ENCODE results near the gene U2AF2. TPM values are rescaled to one million over a fixed set of nuclear protein-coding genes. Genes with fewer than 3 reads are reported as not detected.

Gene U2AF2
- total and polyA plus RNA-seq, 2 of the 4 experiments (the other 2 are of a cell fraction), result 120 to 260 TPM

GRCh38 chr19:55677572-55678028 is 22.8 kb downstream of the U2AF2 start:
- Histone ChIP-seq H3K79me1 (ENCODE audit: low read depth in 1 of 2, low read length in 2 of 2) (peaks cover 15 to 68% of the 10 kb centered on the region in 2 experiments), H4K8ac (ENCODE audit: low read depth in 2 of 2, low read length in 2 of 2) (no peak overlapping the region), H4K20me1 (ENCODE audit: insufficient read depth, low read length) (peaks cover 64% of the 10 kb centered on the region), H2BK5ac (ENCODE audit: low read depth, low read length, poor library complexity, severe bottlenecking) (no peak overlapping the region), H3K36me3 (ENCODE audit: control insufficient read depth, insufficient read depth, low read length) (peaks cover 41% of the 10 kb centered on the region), H3K23ac (ENCODE audit: low read depth, low read length) (no peak overlapping the region), H4K91ac (ENCODE audit: insufficient read depth, low read depth, low read length) (no peak overlapping the region), H2AK9ac (replicated peaks; ENCODE audit: low read depth, low read length, poor library complexity) (no peak overlapping the region), H2BK15ac (ENCODE audit: low read depth, low read length) (no peak overlapping the region), H3K4ac (ENCODE audit: low read depth, low read length) (no peak overlapping the region), H3K9me3 (ENCODE audit: control insufficient read depth, insufficient read depth, low read length) (no peaks in the 10 kb centered on the region), H2AK5ac (ENCODE audit: low read depth, low read length) (no peak overlapping the region), H3K14ac (replicated peaks; ENCODE audit: low read depth, low read length) (no peak overlapping the region), H3K18ac (ENCODE audit: low read depth, low read length) (no peak overlapping the region), H3K4me2 (ENCODE audit: low read depth, low read length) (no peak overlapping the region), H3K4me3 (ENCODE audit: insufficient read depth, low read depth, low read length) (no peak overlapping the region), H3K27me3 (ENCODE audit: control insufficient read depth, insufficient read depth, low read length) (no peaks in the 10 kb centered on the region), H3K9me1 (ENCODE audit: insufficient read depth, low read length) (peaks cover 7% of the 10 kb centered on the region; the same call in 1 of the 2 replicates), H3K56ac (ENCODE audit: extremely low read depth, insufficient read depth, low read length) (no peak overlapping the region), H2BK20ac (ENCODE audit: low read depth, low read length) (no peak overlapping the region), H2AFZ (replicated peaks; ENCODE audit: low read length, poor library complexity) (no peak overlapping the region), H3K9ac (ENCODE audit: low read depth, low read length) (no peak overlapping the region), H3K27ac (ENCODE audit: insufficient read depth, low read length) (no peak overlapping the region; the same call in 1 of the 2 replicates), H3K4me1 (ENCODE audit: control insufficient read depth, insufficient read depth, low read length) (peaks cover 10% of the 10 kb centered on the region), H4K5ac (ENCODE audit: low read depth, low read length) (no peak overlapping the region), H2BK120ac (ENCODE audit: low read depth, low read length) (no peak overlapping the region)
- POLR2A ChIA-PET (ENCODE audit: unreplicated experiment), result interaction anchor here (0.6 kb wide), 1 partner anchor 32 kb away, joined by 3 read pairs; no protein-coding TSS in a partner anchor
- no TSS peak for BruUV-seq (replicated peaks)
- CTCF ChIA-PET, result no interaction called here
- dilution Hi-C loops (cut with HindIII; ENCODE audit: low sequenced_read_pairs, unreplicated experiment), result no loop called here
- WGBS, 2 experiments (ENCODE audit: extremely low coverage in 2 of 2, insufficient read length in 1 of 2), result 88% methylated on average over 1 of the region's 6 CpGs; no CpG with 5 or more reads in 1 of the 2 experiments
- DNase-seq, result no peak
- ATAC-seq (ENCODE audit: low read depth), result no peak
- intact Hi-C loops (cut with micrococcal nuclease), result no loop called here
- TF ChIP-seq MAZ (IDR thresholded peaks at IDR 0.05; ENCODE audit: borderline replicate concordance, low read depth, low read length) (no peak), RCOR1 (IDR thresholded peaks at IDR 0.05; ENCODE audit: insufficient replicate concordance, low read length) (no peak), NFE2L2 (IDR thresholded peaks at IDR 0.05; ENCODE audit: low read depth, low read length) (no peak), POLR2A (IDR thresholded peaks at IDR 0.05; ENCODE audit: low read depth, low read length) (no peak), RAD21 (IDR thresholded peaks at IDR 0.05; ENCODE audit: low read length) (no peak), RFX5 (IDR thresholded peaks at IDR 0.05; ENCODE audit: low read depth, low read length) (no peak), SMC3 (IDR thresholded peaks at IDR 0.05; ENCODE audit: low read depth, low read length) (no peak), ELK1 (IDR thresholded peaks at IDR 0.05; ENCODE audit: borderline replicate concordance, low read depth, low read length) (no peak), MAFK (IDR thresholded peaks at IDR 0.05; ENCODE audit: low read depth, low read length) (no peak), MXI1 (IDR thresholded peaks at IDR 0.05; ENCODE audit: borderline replicate concordance, low read depth, low read length) (no peak), FOS (IDR thresholded peaks at IDR 0.05; ENCODE audit: low read depth, low read length) (no peak), CHD1 (IDR thresholded peaks at IDR 0.05; ENCODE audit: low read depth, low read length) (no peak)
- TF ChIP-seq, protein P1, sequence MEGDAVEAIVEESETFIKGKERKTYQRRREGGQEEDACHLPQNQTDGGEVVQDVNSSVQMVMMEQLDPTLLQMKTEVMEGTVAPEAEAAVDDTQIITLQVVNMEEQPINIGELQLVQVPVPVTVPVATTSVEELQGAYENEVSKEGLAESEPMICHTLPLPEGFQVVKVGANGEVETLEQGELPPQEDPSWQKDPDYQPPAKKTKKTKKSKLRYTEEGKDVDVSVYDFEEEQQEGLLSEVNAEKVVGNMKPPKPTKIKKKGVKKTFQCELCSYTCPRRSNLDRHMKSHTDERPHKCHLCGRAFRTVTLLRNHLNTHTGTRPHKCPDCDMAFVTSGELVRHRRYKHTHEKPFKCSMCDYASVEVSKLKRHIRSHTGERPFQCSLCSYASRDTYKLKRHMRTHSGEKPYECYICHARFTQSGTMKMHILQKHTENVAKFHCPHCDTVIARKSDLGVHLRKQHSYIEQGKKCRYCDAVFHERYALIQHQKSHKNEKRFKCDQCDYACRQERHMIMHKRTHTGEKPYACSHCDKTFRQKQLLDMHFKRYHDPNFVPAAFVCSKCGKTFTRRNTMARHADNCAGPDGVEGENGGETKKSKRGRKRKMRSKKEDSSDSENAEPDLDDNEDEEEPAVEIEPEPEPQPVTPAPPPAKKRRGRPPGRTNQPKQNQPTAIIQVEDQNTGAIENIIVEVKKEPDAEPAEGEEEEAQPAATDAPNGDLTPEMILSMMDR (conservative IDR thresholded peaks at IDR 0.05; ENCODE audit: low read depth, low read length), result no peak
- in situ Hi-C loops (cut with MboI; ENCODE audit: low sequenced_read_pairs), result loop anchor here (25.0 kb wide), 1 partner anchor 460 kb away; the partner anchor contains the start of gene ZNF444
